Neural cell (in vitro differentiated cells): ENCODE data around the gene GRIP1.

Experiments
- CTCF ChIP-seq: fragments of 450-650 bp; IDR thresholded peaks from 2 replicates; pipeline ENCODE4 v1.5.1; 2014; ENCODE audit warnings: antibody characterized with exemption, mild to moderate bottlenecking, moderate library complexity; ENCODE audit not compliant: poor library complexity, severe bottlenecking
- EP300 ChIP-seq: fragments of 450-650 bp; conservative IDR thresholded peaks from 2 replicates; pipeline ENCODE4 v1.6.1; 2014; ENCODE audit warnings: antibody characterized with exemption, mild to moderate bottlenecking, moderate library complexity; ENCODE audit not compliant: poor library complexity, severe bottlenecking
- POLR2AphosphoS5 ChIP-seq: IDR thresholded peaks from 2 replicates; pipeline ENCODE4 v1.6.1; 2012

- TF ChIP-seq POLR2AphosphoS5 (no peak), CTCF (no peak), EP300 (no peak)
These were observed 376.7 kb downstream of the GRIP1 start, which contains the start of gene HELB for GRCh38 chr12:66301944-66302826.
